GM21390 (cell line): ENCODE measurements around the gene PET100.

Experiments
- ATAC-seq: cut with Tn5 transposase; IDR thresholded peaks from one replicate; pipeline ENCODE4 v1.9.1; 2021; ENCODE audit not compliant: unreplicated experiment

PET100 gene, protein sequence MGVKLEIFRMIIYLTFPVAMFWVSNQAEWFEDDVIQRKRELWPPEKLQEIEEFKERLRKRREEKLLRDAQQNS

DNA sequence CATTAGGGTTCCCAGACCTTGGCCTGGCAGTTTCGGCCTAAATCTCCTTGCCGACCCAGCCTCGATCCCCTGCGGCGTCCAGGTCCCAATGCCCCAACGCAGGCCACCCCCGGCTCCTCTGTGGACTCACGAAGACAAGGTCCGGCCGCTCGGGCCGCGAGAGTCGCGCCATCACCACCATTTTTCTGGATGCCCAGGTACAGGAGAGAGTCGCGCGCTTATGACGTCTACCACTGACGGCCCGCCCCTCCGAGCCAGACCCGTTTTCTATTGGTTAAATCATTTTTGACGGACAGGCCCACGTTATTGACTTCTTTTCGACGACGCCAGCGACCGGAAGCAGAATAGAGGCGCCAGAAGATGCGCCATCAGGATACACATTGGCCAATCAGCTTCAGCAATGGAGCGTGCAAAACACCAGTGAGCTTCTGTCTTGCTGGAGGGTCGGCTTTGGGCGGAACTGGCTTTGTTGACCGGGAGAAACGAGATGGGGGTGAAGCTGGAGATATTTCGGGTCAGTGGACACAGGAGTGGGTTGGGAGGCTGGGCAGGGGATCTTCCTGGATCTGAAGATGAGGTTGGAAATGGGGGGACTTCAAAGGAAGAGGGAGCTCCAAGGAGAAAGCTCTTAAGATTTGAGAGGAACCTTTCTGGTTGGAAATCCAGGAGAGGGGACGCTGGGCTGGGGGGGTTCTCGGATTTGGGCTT lies at the start of gene PET100, which contains the start of gene XAB2:
Gene PET100 (plus strand): TSS at position 447 of the 708 bp plus-strand sequence. CDS start 41 bp downstream, at position 488.
Gene XAB2 (minus strand): TSS at position 199 of the 708 bp plus-strand sequence. CDS start 18 bp downstream, at position 181.
- ATAC-seq, result peak; percentile 88

DNA sequence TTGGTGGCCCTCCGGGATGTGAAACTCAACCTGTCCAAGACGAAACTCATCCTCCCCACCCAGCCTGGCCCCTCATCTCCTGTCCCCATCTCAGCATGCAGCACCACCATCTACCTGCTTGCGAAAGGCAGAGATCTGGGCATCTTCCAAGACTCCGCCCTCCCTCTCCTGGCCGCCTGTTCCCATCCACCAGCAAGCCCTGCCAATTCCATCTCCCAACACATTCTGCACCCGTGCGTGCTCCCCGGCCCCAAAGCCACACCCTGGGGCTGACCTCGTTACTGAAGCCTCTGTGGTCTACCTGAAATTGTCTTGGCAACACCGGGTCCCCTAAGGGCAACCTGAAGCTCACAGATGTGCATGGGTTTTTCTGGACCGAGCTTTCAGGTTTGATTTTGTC lies 47.1 kb upstream of the PET100 start:
- ATAC-seq, result no peak

DNA sequence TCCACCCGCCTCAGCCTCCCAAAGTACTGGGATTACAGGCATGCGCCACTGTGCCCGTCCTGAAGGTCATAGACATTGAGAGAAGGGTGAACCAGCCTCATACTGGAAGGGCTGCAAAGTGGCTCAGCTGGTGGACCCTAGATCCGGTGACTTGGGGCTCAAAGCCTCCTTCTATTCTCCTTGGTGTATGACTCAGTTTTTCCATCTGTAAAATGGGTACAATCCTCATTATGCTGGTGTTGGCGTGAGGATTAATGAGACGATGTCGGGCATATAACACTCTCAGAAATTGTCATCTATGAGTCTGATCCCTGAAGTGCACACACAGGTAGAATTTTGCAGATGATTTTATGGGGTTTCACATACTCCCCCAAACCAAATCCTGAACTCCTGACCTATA lies 39.8 kb upstream of the PET100 start:
- no peak for ATAC-seq

DNA sequence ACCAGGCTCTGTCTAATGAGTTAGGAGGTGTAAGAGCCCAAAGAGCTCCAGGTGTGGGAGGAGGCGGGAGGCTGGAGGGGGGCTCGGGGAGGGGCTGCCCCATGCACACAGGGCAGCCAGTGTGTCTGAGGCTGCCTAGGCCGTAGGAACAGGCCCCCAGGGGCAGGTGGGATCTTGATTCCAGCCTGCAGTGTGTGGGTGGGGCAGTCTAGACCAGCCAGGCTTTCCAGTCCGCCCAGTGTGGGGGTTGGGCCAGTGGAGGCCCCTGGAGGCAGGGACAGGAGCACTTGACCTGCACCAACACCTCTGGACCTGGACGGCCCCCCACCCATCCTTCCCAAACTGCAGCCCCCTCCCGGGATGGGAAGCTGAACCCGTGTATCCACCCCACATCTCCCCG lies 39.3 kb upstream of the PET100 start:
- ATAC-seq, result no peak

GRCh38 chr19:7595466-7596133 lies 34.0 kb upstream of the PET100 start, which contains the start of gene CAMSAP3:
Gene CAMSAP3, plus strand, starts transcription at chr19:7595863. Its CDS starts 140 bp downstream, at chr19:7596003.
- no peak for ATAC-seq

- no peak for ATAC-seq
These were observed 33.2 kb upstream of the PET100 start for GRCh38 chr19:7596211-7596937.

- ATAC-seq, result no peak
These were observed 31.9 kb upstream of the PET100 start for GRCh38 chr19:7597689-7598088.

DNA sequence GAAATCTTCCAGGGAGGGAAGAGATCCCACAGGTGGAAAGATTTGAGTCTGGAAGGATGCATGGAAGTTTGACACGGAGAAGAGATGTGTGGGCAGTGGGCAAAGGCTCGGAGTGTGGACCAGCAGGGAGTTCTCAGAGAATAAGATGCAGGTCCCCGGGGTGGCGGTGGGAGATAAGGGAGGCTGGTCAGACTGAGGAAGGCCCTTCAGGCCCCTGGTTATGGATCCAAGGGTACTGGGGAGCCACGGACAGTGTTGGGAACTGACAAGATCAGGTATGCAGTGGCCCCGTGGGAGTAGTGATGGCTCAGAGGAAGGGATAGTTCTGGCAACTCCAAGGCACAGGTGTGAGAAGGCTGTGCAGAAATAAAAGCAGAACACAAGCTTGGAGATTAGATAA lies 31.4 kb upstream of the PET100 start:
- no peak for ATAC-seq

DNA sequence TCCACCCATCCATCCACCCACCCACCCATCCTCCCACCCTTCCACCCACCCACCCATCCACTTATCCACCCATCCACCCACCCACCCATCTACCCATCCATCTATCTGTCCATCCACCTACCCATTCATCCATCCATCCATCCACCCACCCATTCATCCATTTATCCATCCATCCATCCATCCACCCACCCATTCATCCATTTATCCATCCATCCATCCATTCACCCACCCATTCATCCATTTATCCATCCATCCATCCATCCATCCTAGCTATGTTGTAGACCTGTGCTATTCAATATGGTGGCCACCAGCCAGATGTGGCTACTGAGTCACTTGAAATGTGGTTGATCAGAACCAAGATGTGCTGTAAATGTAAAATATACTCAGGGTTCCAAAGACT lies 28.9 kb upstream of the PET100 start:
- no peak for ATAC-seq

GRCh38 chr19:7602240-7602934 lies 27.2 kb upstream of the PET100 start:
- no peak for ATAC-seq

GRCh38 chr19:7602935-7603497 lies 26.6 kb upstream of the PET100 start:
- ATAC-seq, result no peak

DNA sequence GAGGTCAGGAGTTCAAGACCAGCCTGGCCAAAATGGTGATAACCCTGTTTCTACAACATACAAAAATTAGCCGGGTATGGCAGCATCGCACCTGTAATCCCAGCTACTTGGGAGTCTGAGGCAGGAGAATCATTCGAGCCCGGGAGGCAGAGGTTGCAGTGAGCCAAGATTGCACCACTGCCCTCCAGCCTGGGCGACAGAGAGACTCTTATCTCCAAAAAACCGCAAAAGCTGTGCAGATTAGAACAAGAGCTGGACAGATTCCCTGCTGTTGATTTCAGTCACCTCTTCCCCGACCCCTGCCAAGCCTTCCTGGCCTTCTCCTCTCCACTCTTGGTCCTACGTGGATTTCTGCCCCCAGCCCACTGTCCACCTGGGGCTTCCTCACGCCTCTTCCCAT lies 25.7 kb upstream of the PET100 start:
- ATAC-seq, result no peak

DNA sequence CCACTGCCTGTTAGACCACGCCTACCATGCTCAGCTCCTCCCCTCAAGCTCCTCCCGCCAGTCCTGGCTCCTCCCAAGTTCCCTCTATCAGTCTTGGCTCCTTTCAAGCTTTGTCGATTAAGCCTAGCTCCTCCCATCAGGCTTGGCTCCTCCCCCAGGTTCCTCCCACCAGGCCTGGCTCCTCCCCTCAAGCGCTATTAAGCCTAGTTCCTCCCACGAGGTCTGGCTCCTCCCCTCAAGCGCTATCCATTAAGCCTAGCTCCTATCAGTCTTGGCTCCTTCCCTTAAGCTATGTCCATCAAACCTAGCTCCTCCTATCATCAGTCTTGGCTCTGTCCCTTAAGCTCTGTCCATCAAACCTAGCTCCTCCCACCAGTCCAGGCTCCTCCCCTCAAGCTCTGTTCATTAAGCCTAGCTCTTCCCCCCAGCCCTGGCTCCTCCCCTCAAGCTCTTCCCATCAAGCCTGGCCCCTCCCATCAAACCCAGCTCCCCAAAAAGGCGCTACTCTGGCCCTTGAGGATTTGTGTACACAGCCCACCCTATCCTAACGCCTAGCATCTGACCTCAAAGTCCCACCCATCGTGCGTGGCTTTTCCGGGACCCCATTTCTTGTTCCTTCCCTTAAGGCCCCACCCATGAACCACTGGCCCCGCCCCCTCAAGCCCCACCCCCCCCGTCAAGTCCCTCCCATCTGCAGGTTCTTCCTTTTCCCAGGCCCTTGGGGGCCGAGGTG lies 23.9 kb upstream of the PET100 start:
- ATAC-seq, result no peak

- no peak for ATAC-seq
These were observed 23.3 kb upstream of the PET100 start for GRCh38 chr19:7606289-7606688.

GRCh38 chr19:7607212-7607873 lies 22.2 kb upstream of the PET100 start:
- ATAC-seq, result no peak

- ATAC-seq, result no peak
These were observed 21.6 kb upstream of the PET100 start for GRCh38 chr19:7607874-7608560.

- ATAC-seq, result no peak
These were observed 18.9 kb upstream of the PET100 start for GRCh38 chr19:7610491-7611240.
